K562 (cell line): ENCODE measurements around the gene PLEKHA6. TPM values are rescaled to one million over a fixed set of nuclear protein-coding genes. Genes with fewer than 3 reads are reported as not detected.
A peak's percentile ranks its signal among the peaks of the same experiment; 100 is the strongest.

ENCODE experiments used
- DPF2 ChIP-seq: fragments of 450-650 bp; IDR thresholded peaks from 2 replicates; pipeline ENCODE4 v1.6.1; 2016
- FOXA1 ChIP-seq: fragments of 450-650 bp; IDR thresholded peaks from 2 replicates; pipeline ENCODE4 v1.6.1; 2016; ENCODE audit warnings: mild to moderate bottlenecking, borderline replicate concordance
- HNRNPLL ChIP-seq: fragments of 200-400 bp; formaldehyde crosslinking; IDR thresholded peaks from 2 replicates; pipeline ENCODE4 v1.6.1; 2017; ENCODE audit warnings: low read length, low read depth, mild to moderate bottlenecking; ENCODE audit not compliant: poor library complexity, severe bottlenecking
- KHSRP ChIP-seq: fragments of 450-650 bp; IDR thresholded peaks from 2 replicates; pipeline ENCODE4 v1.6.1; 2017
- KLF13 ChIP-seq: fragments of 450-650 bp; IDR thresholded peaks from 2 replicates; pipeline ENCODE4 v1.6.1; 2016; ENCODE audit warnings: missing genetic modification characterization, low read depth, mild to moderate bottlenecking, missing compliant biosample characterization, moderate library complexity, borderline replicate concordance
- NCOA1 ChIP-seq: fragments of 450-650 bp; IDR thresholded peaks from 2 replicates; pipeline ENCODE4 v1.6.1; 2016; ENCODE audit warnings: low read depth
- NR4A1 ChIP-seq, 2 experiments: fragments of 250-450 bp in 1 of 2; fragments of 450-650 bp in 1 of 2; sonication (Bioruptor Pico) in 1 of 2; IDR thresholded peaks; 2 replicates each; pipeline versions ENCODE4 v1.4.0 to v1.6.1; 2016 to 2020; ENCODE audit warnings: mild to moderate bottlenecking in 2 of 2, missing compliant biosample characterization in 1 of 2, missing genetic modification characterization in 1 of 2, moderate library complexity in 1 of 2
- PHF8 ChIP-seq: fragments of 200-600 bp; sonication (generic); IDR thresholded peaks from 2 replicates; pipeline ENCODE4 v1.6.1; 2012; ENCODE audit warnings: mixed run types, mild to moderate bottlenecking, inconsistent platforms, low read length, moderate library complexity, borderline replicate concordance
- POLR2AphosphoS5 ChIP-seq: IDR thresholded peaks from 2 replicates; pipeline ENCODE4 v1.6.1; 2011; ENCODE audit warnings: mild to moderate bottlenecking, low read depth, low read length, moderate library complexity; ENCODE audit not compliant: control insufficient read depth, insufficient read depth
- TAF15 ChIP-seq: fragments of 200-400 bp; formaldehyde crosslinking; IDR thresholded peaks from 2 replicates; pipeline ENCODE4 v1.6.1; 2017; ENCODE audit warnings: mild to moderate bottlenecking, low read depth, low read length, moderate library complexity
- TAL1 ChIP-seq: fragments of 450-650 bp; IDR thresholded peaks from 2 replicates; pipeline ENCODE4 v1.6.1; 2016; ENCODE audit warnings: mild to moderate bottlenecking
- TRIM24 ChIP-seq, 2 experiments: fragments of 450-650 bp; IDR thresholded peaks; 2 replicates each; pipeline ENCODE4 v1.6.1; 2016
- ZNF124 ChIP-seq: sonication (generic); formaldehyde crosslinking; IDR thresholded peaks from 2 replicates; pipeline ENCODE4 v1.8.1; 2022; ENCODE audit warnings: missing genetic modification reagents
- polyA plus RNA-seq, 8 experiments: library from polyadenylated mRNA; depleted of rRNA in 4 of 8; stranded (reverse) in 5 of 8; unstranded in 3 of 8; fragments of >200 nt; fragmentation: Nextera tagmentation in 2 of 8; fragmentation: Illumina TruSeq in 1 of 8; extraction: Ambion mirVana in 2 of 8; extraction: Trizol in 1 of 8; gene quantifications; 2 replicates each; pipeline versions ENCODE4 v1.2.1 to v1.2.3, GENCODE V29; 2011 to 2014; ENCODE audit warnings: inconsistent platforms in 1 of 8, missing spikeins in 1 of 8
- total RNA-seq, 7 experiments: library from RNA; depleted of rRNA in 6 of 7; stranded (reverse); fragments of >200 nt in 6 of 7; fragmentation: Illumina TruSeq in 2 of 7; extraction: Trizol in 2 of 7; gene quantifications; 2 replicates each; pipeline versions ENCODE4 v1.2.1 to v1.2.3, GENCODE V29; 2011 to 2021; ENCODE audit warnings: low replicate concordance in 1 of 7
- TF ChIP-seq, protein P1 (sequence below): fragments of 450-650 bp; IDR thresholded peaks from 2 replicates; pipeline ENCODE4 v1.6.1; 2016; ENCODE audit warnings: borderline replicate concordance
- TF ChIP-seq, protein P2 (sequence below): sonication (generic); formaldehyde crosslinking; IDR thresholded peaks from 2 replicates; pipeline ENCODE4 v1.8.1; 2023; ENCODE audit warnings: missing genetic modification reagents, mild to moderate bottlenecking, borderline replicate concordance
- TF ChIP-seq, protein P3 (sequence below): sonication (generic); formaldehyde crosslinking; IDR thresholded peaks from 2 replicates; pipeline ENCODE4 v1.8.0; 2022; ENCODE audit warnings: mild to moderate bottlenecking, missing genetic modification reagents
- TF ChIP-seq, protein P4 (sequence below): sonication (generic); formaldehyde crosslinking; IDR thresholded peaks from 2 replicates; pipeline ENCODE4 v1.8.0; 2022; ENCODE audit warnings: missing genetic modification reagents, mild to moderate bottlenecking, borderline replicate concordance

Gene PLEKHA6
- total and polyA plus RNA-seq, 9 of the 15 experiments (the other 6 are each of a cell fraction or from before 2014, with no cell fraction given), result under 0.01 to 0.33 (median 0.01) TPM; not detected in 4

DNA sequence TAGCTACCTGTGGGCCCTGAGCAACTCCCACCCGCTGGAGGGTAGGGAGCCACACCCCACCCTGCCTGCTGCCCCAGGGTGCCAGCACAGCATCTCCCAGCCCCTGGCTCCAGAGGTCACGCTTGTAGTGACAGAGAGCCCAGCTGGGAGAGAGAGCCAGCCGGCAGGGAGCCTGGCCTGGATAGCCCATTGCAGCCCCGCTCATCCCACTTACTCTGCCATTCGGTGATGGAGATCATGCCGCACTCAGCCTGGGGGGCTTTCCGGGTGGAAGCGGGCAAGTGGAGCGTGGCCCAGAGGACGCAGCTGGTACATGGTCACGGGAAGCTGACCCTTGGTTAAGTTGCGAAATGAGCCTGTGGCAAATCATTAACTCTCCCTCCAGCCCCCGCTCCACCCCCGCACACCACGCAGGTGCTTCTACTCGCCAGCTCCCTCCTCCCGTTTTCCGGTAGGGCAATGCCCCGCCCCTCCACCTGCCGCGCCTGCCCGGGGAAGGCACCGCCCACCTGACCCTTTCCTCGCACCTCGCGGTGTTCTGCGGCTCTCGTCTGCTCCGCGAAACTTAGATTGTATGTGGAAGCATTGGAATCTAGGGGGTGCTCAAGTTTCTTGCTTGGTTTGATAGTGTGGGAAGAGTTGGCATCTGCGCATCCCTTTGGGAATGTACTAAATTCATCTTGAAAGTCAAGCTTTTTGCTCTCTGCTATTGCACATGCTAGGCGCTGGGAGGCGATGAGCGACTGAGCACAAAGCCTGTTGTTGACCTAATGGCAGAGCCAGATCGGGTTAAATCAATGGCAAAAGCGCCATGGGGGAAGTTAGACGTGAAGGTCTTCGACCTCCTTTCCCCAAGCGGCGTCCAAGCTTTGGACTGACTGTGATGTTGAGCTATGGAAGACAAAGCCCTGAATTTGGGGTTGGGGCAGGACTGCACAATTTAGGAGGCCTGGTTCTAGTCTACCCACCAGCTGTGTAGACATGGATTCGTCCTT, 145.8 kb downstream of the PLEKHA6 start, which contains the start of gene GOLT1A (continued):
- TF ChIP-seq ZNF124 (CRISPR knock-in tag) (no peak), TRIM24 (IDR thresholded peaks at IDR 0.05) (no peak), KLF13 (tag) (0 out of 2 replicates have a peak, but pooled peaks have one; percentile 30), NR4A1 (CRISPR knock-in tag; IDR thresholded peaks at IDR 0.05) (no peak), NR4A1 (tag; IDR thresholded peaks at IDR 0.05) (no peak), PHF8 (no peak), POLR2AphosphoS5 (no peak), NCOA1 (no peak), DPF2 (no peak), FOXA1 (no peak), HNRNPLL (no peak), TAF15 (no peak), KHSRP (no peak), TAL1 (no peak)
- TF ChIP-seq, protein P1, sequence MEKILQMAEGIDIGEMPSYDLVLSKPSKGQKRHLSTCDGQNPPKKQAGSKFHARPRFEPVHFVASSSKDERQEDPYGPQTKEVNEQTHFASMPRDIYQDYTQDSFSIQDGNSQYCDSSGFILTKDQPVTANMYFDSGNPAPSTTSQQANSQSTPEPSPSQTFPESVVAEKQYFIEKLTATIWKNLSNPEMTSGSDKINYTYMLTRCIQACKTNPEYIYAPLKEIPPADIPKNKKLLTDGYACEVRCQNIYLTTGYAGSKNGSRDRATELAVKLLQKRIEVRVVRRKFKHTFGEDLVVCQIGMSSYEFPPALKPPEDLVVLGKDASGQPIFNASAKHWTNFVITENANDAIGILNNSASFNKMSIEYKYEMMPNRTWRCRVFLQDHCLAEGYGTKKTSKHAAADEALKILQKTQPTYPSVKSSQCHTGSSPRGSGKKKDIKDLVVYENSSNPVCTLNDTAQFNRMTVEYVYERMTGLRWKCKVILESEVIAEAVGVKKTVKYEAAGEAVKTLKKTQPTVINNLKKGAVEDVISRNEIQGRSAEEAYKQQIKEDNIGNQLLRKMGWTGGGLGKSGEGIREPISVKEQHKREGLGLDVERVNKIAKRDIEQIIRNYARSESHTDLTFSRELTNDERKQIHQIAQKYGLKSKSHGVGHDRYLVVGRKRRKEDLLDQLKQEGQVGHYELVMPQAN, result no peak
- TF ChIP-seq, protein P2, sequence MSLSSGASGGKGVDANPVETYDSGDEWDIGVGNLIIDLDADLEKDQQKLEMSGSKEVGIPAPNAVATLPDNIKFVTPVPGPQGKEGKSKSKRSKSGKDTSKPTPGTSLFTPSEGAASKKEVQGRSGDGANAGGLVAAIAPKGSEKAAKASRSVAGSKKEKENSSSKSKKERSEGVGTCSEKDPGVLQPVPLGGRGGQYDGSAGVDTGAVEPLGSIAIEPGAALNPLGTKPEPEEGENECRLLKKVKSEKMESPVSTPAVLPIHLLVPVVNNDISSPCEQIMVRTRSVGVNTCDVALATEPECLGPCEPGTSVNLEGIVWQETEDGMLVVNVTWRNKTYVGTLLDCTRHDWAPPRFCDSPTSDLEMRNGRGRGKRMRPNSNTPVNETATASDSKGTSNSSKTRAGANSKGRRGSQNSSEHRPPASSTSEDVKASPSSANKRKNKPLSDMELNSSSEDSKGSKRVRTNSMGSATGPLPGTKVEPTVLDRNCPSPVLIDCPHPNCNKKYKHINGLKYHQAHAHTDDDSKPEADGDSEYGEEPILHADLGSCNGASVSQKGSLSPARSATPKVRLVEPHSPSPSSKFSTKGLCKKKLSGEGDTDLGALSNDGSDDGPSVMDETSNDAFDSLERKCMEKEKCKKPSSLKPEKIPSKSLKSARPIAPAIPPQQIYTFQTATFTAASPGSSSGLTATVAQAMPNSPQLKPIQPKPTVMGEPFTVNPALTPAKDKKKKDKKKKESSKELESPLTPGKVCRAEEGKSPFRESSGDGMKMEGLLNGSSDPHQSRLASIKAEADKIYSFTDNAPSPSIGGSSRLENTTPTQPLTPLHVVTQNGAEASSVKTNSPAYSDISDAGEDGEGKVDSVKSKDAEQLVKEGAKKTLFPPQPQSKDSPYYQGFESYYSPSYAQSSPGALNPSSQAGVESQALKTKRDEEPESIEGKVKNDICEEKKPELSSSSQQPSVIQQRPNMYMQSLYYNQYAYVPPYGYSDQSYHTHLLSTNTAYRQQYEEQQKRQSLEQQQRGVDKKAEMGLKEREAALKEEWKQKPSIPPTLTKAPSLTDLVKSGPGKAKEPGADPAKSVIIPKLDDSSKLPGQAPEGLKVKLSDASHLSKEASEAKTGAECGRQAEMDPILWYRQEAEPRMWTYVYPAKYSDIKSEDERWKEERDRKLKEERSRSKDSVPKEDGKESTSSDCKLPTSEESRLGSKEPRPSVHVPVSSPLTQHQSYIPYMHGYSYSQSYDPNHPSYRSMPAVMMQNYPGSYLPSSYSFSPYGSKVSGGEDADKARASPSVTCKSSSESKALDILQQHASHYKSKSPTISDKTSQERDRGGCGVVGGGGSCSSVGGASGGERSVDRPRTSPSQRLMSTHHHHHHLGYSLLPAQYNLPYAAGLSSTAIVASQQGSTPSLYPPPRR, result 0 out of 2 replicates have a peak, but pooled peaks have one; percentile 56
- TF ChIP-seq, protein P3, sequence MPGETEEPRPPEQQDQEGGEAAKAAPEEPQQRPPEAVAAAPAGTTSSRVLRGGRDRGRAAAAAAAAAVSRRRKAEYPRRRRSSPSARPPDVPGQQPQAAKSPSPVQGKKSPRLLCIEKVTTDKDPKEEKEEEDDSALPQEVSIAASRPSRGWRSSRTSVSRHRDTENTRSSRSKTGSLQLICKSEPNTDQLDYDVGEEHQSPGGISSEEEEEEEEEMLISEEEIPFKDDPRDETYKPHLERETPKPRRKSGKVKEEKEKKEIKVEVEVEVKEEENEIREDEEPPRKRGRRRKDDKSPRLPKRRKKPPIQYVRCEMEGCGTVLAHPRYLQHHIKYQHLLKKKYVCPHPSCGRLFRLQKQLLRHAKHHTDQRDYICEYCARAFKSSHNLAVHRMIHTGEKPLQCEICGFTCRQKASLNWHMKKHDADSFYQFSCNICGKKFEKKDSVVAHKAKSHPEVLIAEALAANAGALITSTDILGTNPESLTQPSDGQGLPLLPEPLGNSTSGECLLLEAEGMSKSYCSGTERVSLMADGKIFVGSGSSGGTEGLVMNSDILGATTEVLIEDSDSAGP (CRISPR knock-in tag), result no peak
- TF ChIP-seq, protein P4, sequence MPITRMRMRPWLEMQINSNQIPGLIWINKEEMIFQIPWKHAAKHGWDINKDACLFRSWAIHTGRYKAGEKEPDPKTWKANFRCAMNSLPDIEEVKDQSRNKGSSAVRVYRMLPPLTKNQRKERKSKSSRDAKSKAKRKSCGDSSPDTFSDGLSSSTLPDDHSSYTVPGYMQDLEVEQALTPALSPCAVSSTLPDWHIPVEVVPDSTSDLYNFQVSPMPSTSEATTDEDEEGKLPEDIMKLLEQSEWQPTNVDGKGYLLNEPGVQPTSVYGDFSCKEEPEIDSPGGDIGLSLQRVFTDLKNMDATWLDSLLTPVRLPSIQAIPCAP, result no peak
